ENCODE data around the gene MEAK7.

Gene MEAK7

GRCh38 chr16:84504420-84505248, at the start of gene MEAK7:
TSS of gene MEAK7 (minus strand) at chr16:84504659. CDS start at chr16:84498086, 6,573 bp downstream.
- peak; percentile 96 for DNase-seq (ENCODE audit: low read depth)

GRCh38 chr16:84553873-84554399, 49.5 kb upstream of the MEAK7 start:
- peak; percentile 6 for DNase-seq (ENCODE audit: low read depth)

DNA sequence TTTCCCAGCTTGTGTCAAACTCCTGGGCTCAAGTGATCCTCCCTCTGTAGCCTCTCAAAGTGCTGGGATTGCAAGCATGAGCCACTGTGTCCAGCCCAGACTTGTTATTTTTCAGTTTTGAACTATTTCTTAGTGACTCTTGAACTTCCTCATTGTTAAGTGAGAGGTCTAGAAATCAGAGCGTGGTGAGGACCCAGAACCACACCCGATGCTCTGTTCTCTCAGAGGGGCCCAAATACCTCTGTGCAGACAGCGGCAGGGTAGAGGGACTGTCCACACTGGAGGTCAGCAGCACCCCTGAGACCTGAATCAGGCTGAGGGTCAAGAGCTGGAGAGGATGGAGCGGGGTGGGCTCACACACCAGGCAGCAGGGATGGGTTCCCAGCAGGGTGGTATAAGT, 47.7 kb upstream of the MEAK7 start:
- DNase-seq (ENCODE audit: low read depth) = no peak

GRCh38 chr16:84550096-84550495, 45.6 kb upstream of the MEAK7 start:
- no peak for DNase-seq (ENCODE audit: low read depth)

DNA sequence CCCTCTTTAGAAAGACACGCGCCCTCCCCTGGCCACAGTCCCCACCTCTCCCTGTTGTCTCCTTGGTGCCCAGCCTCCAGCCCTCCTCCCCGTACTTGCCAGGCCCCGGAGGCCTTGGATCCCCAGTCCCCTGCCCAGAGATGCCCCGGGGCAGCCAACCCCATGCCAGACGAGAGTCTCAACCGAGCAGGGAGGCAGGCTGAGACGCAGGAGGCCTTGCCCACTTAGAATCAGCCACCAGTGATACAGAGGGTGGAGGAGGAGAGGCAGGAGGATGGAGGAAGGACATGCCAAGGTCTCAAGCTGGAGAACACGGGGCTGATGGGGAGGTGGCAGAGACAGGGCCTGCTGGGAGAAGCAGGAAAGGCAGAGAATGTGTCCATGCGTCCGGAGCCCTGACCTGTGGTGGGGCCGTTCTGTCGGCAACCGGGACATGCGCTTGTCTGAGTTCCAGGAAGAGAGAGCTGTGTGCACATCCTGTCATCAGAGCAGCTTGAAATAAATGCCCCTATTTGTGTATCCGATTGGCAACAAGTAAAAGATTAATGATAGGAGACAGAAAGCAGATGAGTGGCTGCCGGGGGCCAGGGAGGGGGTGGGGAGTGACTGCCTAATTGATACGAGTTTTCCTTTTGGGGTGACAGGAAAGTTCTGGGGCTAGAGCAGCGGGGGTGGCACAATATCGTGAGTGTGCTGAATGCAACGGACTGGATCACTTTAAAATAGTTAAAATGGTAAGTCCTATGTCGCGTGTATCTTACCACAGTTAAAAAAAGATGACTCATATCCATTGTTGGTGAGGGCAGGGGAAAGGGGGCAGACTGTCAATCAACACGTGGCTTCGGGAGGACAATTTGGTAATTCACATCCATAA, 44.7 kb upstream of the MEAK7 start:
- peak; percentile 55 for DNase-seq (ENCODE audit: low read depth)

GRCh38 chr16:84548508-84548907, 44.0 kb upstream of the MEAK7 start:
- no peak for DNase-seq (ENCODE audit: low read depth)

GRCh38 chr16:84547546-84548061, 43.1 kb upstream of the MEAK7 start:
- DNase-seq (ENCODE audit: low read depth) = peak; percentile 24

DNA sequence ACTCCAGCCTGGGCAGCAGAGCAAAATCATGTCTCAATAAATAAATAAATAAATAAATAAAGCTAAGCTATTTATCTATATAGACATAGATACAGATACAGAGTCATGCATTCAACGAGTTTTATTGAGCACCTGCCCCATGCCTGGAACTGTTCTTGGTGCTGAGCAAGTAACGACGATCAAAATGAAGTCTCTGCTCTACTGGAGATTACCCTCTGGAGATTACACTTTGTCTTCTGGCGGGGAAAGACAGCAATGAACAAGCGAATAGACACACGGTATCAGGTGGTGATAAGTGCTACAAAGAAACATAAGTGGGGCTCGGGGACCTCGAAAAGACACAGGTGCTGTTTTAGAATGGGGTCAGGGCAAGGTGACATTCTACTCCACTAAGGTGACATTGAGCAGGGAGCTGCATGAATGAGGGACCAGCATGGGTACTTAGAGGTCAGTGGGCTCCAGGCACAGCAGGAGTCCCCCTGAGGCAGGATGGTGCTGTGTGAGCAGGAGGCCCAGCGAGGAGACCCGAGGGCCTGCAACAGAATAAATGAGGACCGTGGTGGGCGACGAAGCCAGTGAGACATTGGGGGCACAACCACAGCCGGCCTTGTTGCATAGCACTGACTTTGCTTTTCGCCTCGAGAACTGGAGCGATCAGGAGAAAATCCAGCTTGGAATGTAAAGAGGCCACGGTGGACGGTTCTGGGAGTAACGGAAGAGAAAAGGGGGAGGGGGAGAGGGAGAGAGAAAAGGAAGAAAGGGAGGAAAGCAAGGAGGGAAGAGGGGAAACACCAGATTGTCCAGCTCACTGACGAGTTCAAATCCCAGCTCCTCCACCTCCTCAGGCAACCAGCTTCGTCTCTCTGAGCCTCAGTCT, 42.4 kb upstream of the MEAK7 start:
- DNase-seq (ENCODE audit: low read depth) = no peak

GRCh38 chr16:84545114-84545737, 40.8 kb upstream of the MEAK7 start:
- DNase-seq (ENCODE audit: low read depth) = no peak

GRCh38 chr16:84544031-84544773, 39.7 kb upstream of the MEAK7 start:
- DNase-seq (ENCODE audit: low read depth) = peak; percentile 71

GRCh38 chr16:84543253-84543652, 38.8 kb upstream of the MEAK7 start:
- DNase-seq (ENCODE audit: low read depth) = no peak

DNA sequence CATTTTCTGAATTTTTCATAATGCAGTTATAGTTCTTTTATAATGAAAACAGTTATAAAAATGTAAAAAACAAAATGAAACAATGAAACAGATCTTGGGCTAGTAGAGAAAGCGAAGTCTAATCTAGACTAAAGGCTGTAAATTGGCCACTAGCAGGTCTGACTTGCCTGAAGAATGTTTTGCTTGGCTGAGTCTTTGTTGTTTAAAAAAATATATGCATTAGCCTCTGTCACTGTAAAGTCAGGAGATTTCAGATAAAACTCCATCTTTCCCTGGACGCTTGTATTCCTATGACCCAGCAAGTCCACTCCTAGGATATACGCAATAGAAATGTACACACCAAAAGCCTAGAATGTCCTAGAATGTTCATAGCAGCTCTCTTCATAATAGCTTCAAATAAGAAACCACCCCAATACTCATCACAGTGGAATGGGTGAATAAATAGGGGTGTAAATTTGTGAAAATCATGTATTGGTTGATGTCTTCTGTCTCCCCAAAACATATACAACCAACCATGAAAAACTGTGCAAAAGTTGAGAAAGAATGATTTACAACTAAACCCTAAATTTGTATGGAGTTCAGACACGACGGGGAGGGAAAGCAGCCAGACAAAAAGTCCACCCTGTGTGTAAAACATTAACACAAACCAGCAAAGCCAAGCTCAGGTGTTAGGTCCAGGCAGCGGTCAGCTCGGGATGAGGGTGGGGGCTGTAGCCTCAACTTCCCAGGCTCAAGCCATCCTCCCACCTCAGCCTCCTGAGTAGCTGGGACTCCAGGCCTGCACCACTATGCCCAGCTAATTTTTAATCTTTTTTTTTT, 37.7 kb upstream of the MEAK7 start:
- DNase-seq (ENCODE audit: low read depth) = no peak

GRCh38 chr16:84540194-84540593, 35.7 kb upstream of the MEAK7 start:
- no peak for DNase-seq (ENCODE audit: low read depth)

GRCh38 chr16:84538222-84538840, 33.9 kb upstream of the MEAK7 start:
- no peak for DNase-seq (ENCODE audit: low read depth)

DNA sequence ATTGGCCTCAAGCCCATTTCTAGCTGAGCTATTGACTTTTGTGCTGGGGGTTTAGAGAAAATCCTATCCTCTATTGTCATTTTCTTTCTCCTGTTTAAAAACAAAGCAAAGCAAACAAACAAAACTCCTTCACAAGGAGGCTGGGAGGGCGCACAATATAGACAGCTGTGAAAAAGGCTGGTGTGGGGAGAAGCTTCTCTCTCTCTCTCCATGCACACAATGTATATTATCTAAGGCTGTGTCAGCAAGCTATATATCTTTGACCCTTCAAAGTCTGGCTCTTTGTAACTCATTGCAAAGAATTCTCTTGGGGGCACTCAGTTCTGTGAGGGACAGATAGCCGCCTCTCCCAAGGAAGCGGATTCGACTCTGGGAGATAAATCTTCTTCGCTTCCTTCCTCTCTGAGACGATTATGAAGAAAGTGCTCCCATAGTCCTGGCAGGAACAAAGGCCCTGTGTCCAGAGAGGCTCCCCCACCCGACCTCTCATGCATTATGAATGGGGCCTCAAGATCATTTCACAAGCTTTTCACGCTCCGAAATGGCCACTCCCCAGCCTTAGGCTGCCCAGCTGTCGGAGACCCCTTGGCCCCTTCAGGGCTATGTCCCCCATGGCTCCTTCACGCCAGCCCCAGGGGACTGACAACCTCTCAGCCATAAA, 33.2 kb upstream of the MEAK7 start:
- DNase-seq (ENCODE audit: low read depth) = no peak

DNA sequence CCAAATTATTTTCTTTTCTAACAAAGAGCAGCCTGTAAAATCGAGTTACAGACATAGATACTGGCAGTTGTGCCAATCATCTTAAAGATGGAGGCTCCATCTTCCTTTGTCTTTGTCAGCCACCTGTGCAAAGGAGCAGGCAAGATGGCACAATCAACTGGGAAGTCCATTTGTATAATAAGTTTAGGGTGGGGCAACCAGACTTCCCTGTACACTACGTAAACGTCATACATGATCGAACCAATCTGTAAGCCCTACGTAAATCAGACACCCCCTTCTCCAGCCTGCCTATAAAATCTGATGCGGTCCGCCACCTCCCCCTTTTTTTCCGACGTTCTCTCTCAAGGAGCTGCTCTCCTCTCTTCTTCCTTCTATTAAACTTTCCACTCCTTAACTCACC, 31.4 kb upstream of the MEAK7 start:
- DNase-seq (ENCODE audit: low read depth) = no peak

GRCh38 chr16:84535408-84535807, 30.9 kb upstream of the MEAK7 start:
- DNase-seq (ENCODE audit: low read depth) = no peak

DNA sequence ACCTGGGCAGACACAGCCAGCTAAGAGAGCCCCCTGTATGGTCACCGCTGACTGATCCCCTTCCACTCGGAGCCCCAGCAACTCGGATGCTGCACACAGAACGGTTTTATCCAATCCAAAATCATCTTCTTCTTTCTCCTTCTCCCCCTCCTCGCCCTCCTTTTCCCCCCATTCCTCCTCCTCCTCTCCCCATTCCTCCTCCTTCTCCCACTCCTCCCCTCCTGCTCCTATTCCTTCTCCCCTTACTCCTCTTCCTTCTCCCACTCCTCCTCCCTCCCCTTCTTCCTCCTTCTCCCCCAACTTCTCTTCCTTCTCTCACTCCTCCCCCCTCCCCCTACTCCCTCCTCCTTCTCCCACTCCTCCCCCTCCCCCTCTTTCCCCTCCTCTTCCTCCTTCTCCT, 30.4 kb upstream of the MEAK7 start:
- no peak for DNase-seq (ENCODE audit: low read depth)

Measured in stimulated activated CD4-positive, alpha-beta T cell treated with anti-CD3 and anti-CD28 coated beads, Interleukin-2, amount 100 ng/mL, for 4 hours (primary cell).